T-helper 2 cell treated with Interferon-gamma antibody and Interleukin-4, amounts not matched to agents 5 μg/mL and 100 μg/mL, for 36 hours (primary cell): Measurements from ENCODE around the gene GRM7.

Experiments used
- DNase-seq: peaks from one replicate; pipeline ENCODE4 v3.0.0; 2021; ENCODE audit warnings: low spot score
- H3K27ac Mint-ChIP-seq: one replicate; pipeline ENCODE4 v1.8.0; 2021; ENCODE audit warnings: mild to moderate bottlenecking, mixed read lengths
- H3K27me3 Mint-ChIP-seq: one replicate; pipeline ENCODE4 v1.8.0; 2021; ENCODE audit warnings: low read depth, mixed read lengths
- H3K36me3 Mint-ChIP-seq: one replicate; pipeline ENCODE4 v1.8.0; 2021; ENCODE audit warnings: low read depth, mixed read lengths
- H3K4me1 Mint-ChIP-seq: one replicate; pipeline ENCODE4 v1.8.0; 2021; ENCODE audit warnings: low read depth, mixed read lengths
- H3K4me3 Mint-ChIP-seq: one replicate; pipeline ENCODE4 v1.8.0; 2022; ENCODE audit warnings: mild to moderate bottlenecking, moderate library complexity, mixed read lengths
- H3K9me3 Mint-ChIP-seq: one replicate; pipeline ENCODE4 v1.8.0; 2021; ENCODE audit warnings: mixed read lengths

The GRM7 gene

DNA sequence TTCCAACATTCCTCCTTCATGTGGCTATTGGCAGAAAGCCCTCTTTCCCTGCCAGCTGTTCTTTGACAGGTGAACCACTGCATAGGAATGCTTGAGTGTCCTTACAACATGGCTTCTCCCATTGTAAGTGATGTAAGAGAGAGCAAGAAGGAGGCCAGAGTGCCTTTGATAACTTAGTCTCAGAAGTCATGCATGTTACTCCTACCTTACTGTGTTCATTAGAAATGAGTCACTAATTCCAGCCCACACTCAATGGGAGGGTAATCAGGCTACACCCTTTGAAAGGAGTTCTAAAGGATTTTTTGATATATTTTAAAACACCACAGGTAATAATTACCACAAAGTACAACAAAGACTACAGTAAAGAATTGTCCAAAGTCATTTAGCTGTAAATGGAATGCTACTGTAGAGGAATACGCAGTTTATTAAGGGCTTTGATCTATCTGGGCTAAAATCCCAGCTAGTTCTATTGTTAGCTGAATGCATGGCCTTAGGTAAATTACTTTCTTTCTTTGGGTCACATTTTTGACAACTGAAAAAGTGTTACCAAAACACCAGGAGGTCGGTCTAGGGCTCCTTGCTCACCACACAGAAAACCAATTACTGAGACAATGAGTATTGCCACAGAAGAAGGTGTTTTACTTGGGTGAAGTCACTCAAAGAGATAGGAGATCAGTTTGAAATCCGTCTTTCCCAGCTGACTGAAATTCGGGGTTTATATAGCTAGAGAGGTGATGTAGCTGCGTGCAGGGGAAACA, 154.9 kb downstream of the GRM7 start:
- H3K4me3 Mint-ChIP-seq, result no peak overlapping the region
- H3K9me3 Mint-ChIP-seq, result peaks cover 20% of the 10 kb centered on the region
- H3K27me3 Mint-ChIP-seq, result no peaks in the 10 kb centered on the region
- no peak overlapping the region for H3K27ac Mint-ChIP-seq
- H3K36me3 Mint-ChIP-seq, result no peaks in the 10 kb centered on the region
- no peaks in the 10 kb centered on the region for H3K4me1 Mint-ChIP-seq
- DNase-seq, result no peak

DNA sequence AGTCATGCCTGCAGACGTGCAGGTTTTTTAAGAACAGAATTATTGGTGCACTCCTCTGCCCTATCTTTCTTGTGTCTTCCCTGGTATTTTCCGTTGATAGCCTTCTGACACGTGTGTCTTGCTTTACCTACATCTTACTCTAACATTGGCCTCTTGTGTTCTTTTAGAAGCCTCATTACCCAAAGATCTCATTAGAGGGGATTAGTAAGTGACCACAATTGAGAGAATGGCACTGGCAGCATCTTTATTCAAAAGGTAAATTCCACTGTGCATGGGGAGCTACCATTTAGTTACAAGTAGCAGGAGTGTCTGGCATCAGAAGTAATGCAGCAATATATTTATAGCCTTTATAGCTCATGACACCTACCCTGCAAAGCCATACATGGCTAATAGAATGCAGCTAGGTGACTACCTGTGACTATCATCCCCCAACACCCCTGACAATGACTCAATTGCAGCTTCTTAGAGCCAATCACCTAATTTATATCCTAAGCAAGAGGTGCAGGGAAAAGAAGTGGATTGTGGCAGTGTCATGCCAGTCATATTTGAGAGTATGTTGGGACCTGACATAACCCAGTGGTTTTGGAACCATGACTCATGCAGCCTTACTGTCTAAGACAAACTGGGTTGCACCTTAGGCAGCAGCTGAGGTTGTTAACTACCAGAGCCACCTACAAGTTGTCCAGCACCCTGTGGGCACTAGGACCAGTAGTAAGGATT, 164.8 kb downstream of the GRM7 start:
- Mint-ChIP-seq H3K4me3 (no peak overlapping the region), H3K27ac (no peak overlapping the region), H3K36me3 (no peaks in the 10 kb centered on the region), H3K4me1 (no peaks in the 10 kb centered on the region), H3K27me3 (no peaks in the 10 kb centered on the region), H3K9me3 (peaks cover 13% of the 10 kb centered on the region)
- no peak for DNase-seq

DNA sequence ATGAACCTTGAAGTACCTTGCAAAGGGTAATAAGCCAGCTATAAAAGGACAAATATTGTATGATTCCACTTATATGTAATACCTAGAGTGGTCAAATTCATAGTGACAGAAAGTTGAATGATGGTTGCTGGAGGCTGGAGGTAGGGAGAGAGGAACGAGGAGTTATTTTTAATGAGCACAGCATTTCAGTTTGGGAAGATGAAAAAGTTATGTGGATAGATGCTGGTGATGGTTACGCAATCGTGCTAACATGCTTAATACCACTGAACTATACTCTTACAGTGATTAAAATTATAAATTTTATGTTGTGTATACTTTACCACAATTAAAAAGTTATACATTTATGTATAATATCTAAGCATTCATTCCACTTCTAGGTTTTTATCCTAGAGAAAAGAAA, 168.6 kb downstream of the GRM7 start:
- DNase-seq, result no peak
- H3K4me1 Mint-ChIP-seq, result no peaks in the 10 kb centered on the region
- H3K27me3 Mint-ChIP-seq, result no peaks in the 10 kb centered on the region
- no peak overlapping the region for H3K4me3 Mint-ChIP-seq
- H3K36me3 Mint-ChIP-seq, result no peaks in the 10 kb centered on the region
- peaks cover 21% of the 10 kb centered on the region for H3K9me3 Mint-ChIP-seq
- H3K27ac Mint-ChIP-seq, result no peak overlapping the region

DNA sequence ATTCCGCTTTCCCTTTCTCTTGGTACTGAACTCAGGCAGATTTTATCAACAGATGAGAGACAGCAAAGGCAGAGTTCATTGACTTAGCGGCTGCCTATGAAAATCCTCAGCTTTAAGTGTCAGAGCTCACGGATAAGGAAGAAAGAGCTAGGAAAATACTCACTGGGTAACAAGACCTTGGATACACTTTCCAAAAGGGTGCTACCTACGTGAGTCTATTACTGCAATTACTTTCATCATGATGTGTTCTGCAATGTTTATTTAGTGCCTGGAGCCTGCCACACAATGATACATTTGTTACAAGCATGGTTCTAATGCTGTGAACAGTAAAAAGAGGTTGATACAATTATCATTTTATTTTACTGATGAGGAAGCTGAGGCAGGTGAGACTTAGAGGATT, 177.5 kb downstream of the GRM7 start:
- Mint-ChIP-seq H3K27ac (no peak overlapping the region), H3K36me3 (no peaks in the 10 kb centered on the region), H3K27me3 (no peaks in the 10 kb centered on the region), H3K4me3 (no peak overlapping the region), H3K4me1 (no peaks in the 10 kb centered on the region), H3K9me3 (peaks cover 19% of the 10 kb centered on the region)
- no peak for DNase-seq

DNA sequence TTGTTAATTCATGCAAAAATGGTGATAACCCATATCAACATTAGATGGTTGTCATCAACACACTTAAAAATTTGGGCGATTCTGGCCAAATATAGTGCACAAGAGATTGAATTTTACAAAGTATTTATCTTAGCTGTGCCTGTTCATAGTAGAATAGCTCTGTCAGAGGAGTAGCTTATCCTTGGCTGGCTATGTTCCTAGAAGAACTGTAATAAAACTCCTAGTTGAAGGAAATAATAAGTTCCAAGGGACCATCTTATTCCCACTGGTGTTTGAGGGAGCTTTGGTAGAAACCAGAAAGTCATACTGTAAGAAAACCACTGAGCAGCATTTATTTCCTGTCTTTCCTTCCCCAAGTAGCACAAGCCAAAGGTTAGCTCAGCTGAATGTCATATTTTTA, 201.8 kb downstream of the GRM7 start:
- Mint-ChIP-seq H3K27ac (no peak overlapping the region), H3K4me1 (no peaks in the 10 kb centered on the region), H3K27me3 (no peaks in the 10 kb centered on the region), H3K9me3 (peaks cover 38% of the 10 kb centered on the region), H3K4me3 (no peak overlapping the region), H3K36me3 (no peaks in the 10 kb centered on the region)
- no peak for DNase-seq

DNA sequence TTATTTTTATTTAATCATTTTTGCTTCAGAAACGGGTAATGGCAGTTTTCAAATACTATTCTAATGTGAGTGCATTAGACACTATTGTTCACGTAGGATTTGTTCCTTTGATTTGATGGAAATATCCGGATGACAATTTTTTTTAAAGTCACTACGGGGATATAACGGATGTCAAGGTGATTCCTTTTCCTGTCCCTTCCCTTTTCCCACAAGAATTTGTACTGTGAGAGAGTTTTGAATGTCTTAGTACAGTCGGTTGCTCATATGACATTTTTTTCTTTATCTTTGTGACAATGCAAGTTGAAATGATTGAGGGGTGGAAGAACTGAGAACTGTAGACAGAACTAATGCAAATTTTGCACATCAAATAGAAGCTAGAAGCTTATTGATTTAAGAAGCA, 209.5 kb downstream of the GRM7 start:
- no peaks in the 10 kb centered on the region for H3K27me3 Mint-ChIP-seq
- H3K27ac Mint-ChIP-seq, result no peak overlapping the region
- no peak overlapping the region for H3K4me3 Mint-ChIP-seq
- no peaks in the 10 kb centered on the region for H3K36me3 Mint-ChIP-seq
- DNase-seq, result no peak
- peaks cover 9% of the 10 kb centered on the region for H3K9me3 Mint-ChIP-seq
- no peaks in the 10 kb centered on the region for H3K4me1 Mint-ChIP-seq

DNA sequence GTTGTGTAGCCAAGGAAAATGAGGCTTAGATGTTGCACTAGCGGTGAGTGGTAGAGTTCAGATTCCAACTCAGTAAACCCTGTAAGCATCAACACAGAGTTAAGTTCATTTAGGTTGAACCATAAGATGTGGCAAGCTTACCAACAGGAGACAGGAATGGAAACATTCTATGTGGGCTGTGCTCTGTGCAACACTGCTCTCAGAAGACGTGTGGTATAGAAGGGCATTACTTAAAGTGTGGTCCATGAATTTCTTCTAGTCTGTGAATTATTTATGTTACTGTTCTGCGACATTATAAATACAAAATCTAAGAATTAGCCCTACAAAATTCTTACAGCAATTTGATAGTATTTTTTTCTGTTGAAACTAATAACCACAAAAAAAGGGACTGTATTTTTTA, 213.3 kb downstream of the GRM7 start:
- no peak for DNase-seq
- no peak overlapping the region for H3K4me3 Mint-ChIP-seq
- no peak overlapping the region for H3K27ac Mint-ChIP-seq

DNA sequence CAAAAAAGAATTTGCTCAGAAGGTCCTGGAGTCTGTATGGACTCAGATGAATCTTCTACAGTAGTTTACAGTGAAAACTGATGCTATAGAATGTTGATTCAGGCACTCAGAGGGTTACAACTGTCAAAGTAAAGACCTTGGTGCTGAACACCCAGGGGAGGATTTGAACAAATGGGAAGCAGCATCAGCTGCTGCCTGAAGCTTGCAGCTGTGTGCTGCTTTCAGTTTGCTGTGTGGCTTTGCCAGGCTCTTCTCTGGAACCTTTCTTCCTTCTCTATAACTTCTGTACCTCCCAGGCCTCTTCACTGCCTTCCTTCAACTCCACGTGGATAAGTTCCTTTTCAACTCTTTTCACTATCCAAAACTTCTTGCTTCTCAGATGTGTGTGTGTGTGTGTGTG, 214.2 kb downstream of the GRM7 start:
- no peaks in the 10 kb centered on the region for H3K4me1 Mint-ChIP-seq
- H3K9me3 Mint-ChIP-seq, result peaks cover 8% of the 10 kb centered on the region

More for the DNA sequence above, 213.3 kb downstream of the GRM7 start:
- Mint-ChIP-seq H3K4me1 (no peaks in the 10 kb centered on the region), H3K9me3 (peaks cover 8% of the 10 kb centered on the region), H3K27me3 (no peaks in the 10 kb centered on the region), H3K36me3 (no peaks in the 10 kb centered on the region)

DNA sequence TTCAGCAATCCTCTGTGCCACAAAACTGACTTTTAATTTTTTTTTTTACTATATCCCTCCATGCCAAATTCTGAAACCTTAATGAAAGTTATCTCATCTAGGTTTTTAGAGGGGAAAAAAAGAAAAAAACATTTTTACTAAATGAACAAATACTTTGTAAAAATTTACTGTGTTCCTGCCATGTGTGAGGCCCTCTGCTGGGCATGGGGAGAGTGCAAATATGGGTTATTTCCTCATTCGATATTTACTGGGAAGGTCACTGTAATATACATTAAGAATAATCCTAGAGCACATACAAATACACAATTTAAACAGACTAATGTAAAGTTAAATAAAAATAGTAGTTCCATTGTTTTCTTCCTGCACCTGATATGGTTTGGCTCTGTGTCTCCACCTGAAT, 215.0 kb downstream of the GRM7 start:
- H3K27me3 Mint-ChIP-seq, result no peaks in the 10 kb centered on the region
- H3K4me3 Mint-ChIP-seq, result no peak overlapping the region

More for the DNA sequence above, 214.2 kb downstream of the GRM7 start:
- Mint-ChIP-seq H3K36me3 (no peaks in the 10 kb centered on the region), H3K27me3 (no peaks in the 10 kb centered on the region), H3K4me3 (no peak overlapping the region), H3K27ac (no peak overlapping the region)
- DNase-seq, result no peak

DNA sequence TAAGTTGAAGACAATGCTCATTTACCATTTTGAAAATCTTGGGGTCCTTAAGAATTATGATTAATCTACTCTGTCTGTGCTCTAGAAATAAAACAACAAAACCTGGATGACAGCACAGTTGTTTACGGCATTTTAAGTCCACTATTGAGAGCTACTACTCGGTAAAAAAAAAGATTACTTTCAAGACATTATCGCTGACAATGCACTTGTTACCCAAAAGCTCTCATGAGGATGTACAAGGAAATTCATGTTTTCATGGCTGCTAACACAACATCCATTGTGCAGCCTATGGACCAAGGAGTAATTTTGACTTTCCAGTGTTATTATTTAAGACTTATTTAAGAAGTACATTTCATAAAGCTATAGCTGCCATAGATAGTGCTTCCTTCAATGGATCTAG, 221.3 kb downstream of the GRM7 start:
- Mint-ChIP-seq H3K27ac (no peak overlapping the region), H3K9me3 (peaks cover 9% of the 10 kb centered on the region), H3K4me3 (no peak overlapping the region), H3K36me3 (no peaks in the 10 kb centered on the region), H3K4me1 (no peaks in the 10 kb centered on the region), H3K27me3 (no peaks in the 10 kb centered on the region)
- DNase-seq, result no peak

More for the DNA sequence above, 215.0 kb downstream of the GRM7 start:
- Mint-ChIP-seq H3K9me3 (peaks cover 8% of the 10 kb centered on the region), H3K4me1 (no peaks in the 10 kb centered on the region), H3K27ac (no peak overlapping the region), H3K36me3 (no peaks in the 10 kb centered on the region)
- no peak for DNase-seq

DNA sequence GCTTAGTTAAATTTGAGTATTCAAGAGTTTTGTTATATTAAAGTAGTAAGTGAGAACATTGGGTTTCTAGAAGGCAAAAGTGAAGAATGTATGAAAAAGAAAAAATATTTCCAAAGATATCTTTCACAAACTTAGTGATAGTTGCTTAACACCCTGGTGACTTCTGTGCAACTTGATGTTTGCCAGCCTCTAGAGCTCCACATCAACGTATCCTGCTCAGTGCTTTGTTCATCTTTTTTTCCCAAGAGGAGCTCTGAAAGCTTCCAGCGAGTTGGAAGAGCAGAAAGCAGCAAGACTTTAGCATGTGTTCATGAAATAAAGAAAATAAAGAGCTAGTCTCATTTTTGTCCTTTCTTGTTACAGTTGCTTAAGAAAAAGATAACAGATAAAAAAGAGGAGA, 225.5 kb downstream of the GRM7 start:
- no peak for DNase-seq
- Mint-ChIP-seq H3K9me3 (peaks cover 9% of the 10 kb centered on the region), H3K27ac (no peak overlapping the region), H3K36me3 (no peaks in the 10 kb centered on the region), H3K4me1 (no peaks in the 10 kb centered on the region), H3K27me3 (no peaks in the 10 kb centered on the region), H3K4me3 (no peak overlapping the region)

DNA sequence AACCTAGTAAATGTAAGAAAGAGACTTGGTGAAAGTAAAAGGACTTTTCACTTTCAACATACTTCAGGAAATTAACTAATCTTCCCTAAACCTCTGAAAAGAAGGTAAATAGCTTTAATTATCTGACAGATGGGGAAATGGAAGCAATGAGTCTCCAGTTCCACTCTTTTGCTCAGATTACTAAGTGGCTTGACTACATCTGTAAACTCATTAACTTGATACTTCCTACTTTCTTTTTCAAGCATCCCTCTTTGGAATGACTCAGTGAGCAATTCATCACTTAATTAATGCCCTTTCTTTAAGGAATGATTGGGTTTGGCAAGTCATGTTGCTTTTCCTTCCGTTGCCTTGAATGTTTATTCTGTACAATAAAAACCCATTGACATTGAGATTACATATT, 234.2 kb downstream of the GRM7 start:
- H3K36me3 Mint-ChIP-seq, result no peaks in the 10 kb centered on the region
- no peak for DNase-seq
- H3K4me3 Mint-ChIP-seq, result no peak overlapping the region
- no peak overlapping the region for H3K27ac Mint-ChIP-seq
- H3K9me3 Mint-ChIP-seq, result peaks cover 24% of the 10 kb centered on the region
- H3K4me1 Mint-ChIP-seq, result no peaks in the 10 kb centered on the region
- no peaks in the 10 kb centered on the region for H3K27me3 Mint-ChIP-seq

DNA sequence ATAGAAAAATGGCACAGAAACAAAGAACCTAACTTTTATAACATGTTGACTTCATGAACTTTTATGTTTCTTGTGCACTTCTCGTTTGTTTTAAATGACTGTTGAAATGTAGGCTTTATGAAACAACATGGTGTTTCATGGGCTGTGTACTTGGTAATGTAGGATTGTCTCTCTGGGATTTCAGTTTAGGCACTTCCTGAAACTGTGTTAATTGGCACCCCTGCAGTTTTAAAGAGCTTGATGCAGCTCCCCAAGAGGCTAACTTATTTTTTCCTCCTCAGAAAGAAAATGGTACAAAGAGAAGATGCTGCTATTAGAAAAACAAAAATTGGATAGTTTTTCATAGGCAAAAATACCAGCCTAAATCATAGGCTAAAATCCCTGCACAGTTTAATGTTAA, 239.2 kb downstream of the GRM7 start:
- Mint-ChIP-seq H3K36me3 (no peaks in the 10 kb centered on the region), H3K27me3 (no peaks in the 10 kb centered on the region)

DNA sequence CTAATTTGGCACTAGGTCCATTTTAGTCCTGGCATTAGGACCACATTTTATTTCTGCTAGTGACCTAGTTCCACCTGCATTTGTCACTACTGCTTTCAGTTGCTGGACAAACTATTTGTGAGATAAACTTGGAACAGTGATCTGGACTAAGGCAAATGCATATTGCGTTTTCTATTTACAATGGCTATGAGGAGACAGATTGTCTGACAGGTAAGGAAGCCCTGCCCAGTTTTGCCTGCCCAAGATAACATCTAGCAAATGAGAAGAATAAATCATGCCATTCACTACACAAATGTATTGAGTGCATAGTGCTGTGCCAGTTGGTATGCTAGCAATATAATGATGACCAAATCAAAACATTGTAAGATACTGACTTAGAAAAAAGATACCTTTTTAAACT, 245.7 kb downstream of the GRM7 start:
- H3K36me3 Mint-ChIP-seq, result no peaks in the 10 kb centered on the region
- H3K9me3 Mint-ChIP-seq, result peaks cover 19% of the 10 kb centered on the region
- no peak overlapping the region for H3K4me3 Mint-ChIP-seq
- no peaks in the 10 kb centered on the region for H3K27me3 Mint-ChIP-seq
- no peaks in the 10 kb centered on the region for H3K4me1 Mint-ChIP-seq
- H3K27ac Mint-ChIP-seq, result no peak overlapping the region
- no peak for DNase-seq

More for the DNA sequence above, 239.2 kb downstream of the GRM7 start:
- H3K9me3 Mint-ChIP-seq, result peaks cover 30% of the 10 kb centered on the region
- no peak for DNase-seq
- no peaks in the 10 kb centered on the region for H3K4me1 Mint-ChIP-seq
- no peak overlapping the region for H3K27ac Mint-ChIP-seq
- no peak overlapping the region for H3K4me3 Mint-ChIP-seq
